LNCAP (cell line): ENCODE results near the gene HIRIP3.

ENCODE experiments used
- CTCF ChIP-seq: fragments of 450-650 bp; IDR thresholded peaks from 2 replicates; pipeline ENCODE4 v1.5.1; 2017; ENCODE audit warnings: mild to moderate bottlenecking

The HIRIP3 gene

GRCh38 chr16:30030011-30030685 lies 34.7 kb upstream of the HIRIP3 start:
- TF ChIP-seq CTCF, result no peak

- TF ChIP-seq CTCF, result no peak
Observed at GRCh38 chr16:30028438-30029076, 33.1 kb upstream of the HIRIP3 start.

- TF ChIP-seq CTCF, result no peak
Observed at GRCh38 chr16:30027588-30028437, 32.4 kb upstream of the HIRIP3 start.

GRCh38 chr16:30026449-30026848 lies 31.0 kb upstream of the HIRIP3 start:
- TF ChIP-seq CTCF, result no peak

- no peak for TF ChIP-seq CTCF
Observed at GRCh38 chr16:30025574-30025973, 30.2 kb upstream of the HIRIP3 start.

- no peak for TF ChIP-seq CTCF
Observed at GRCh38 chr16:30025156-30025555, 29.7 kb upstream of the HIRIP3 start.

GRCh38 chr16:30024451-30024850 lies 29.0 kb upstream of the HIRIP3 start:
- no peak for TF ChIP-seq CTCF
